Stomach (tissue), 9 donors: ENCODE results near the gene SCO2. TPM values are rescaled to one million over a fixed set of nuclear protein-coding genes. Genes with fewer than 3 reads are reported as not detected.

Experiments used
- DNase-seq, 2 donors: peaks; one replicate each; pipeline versions ENCODE4 v3.0.0 to v3.0.0-alpha.2; 2013 to 2019
- H3K27ac ChIP-seq, 5 donors: fragments of 200-600 bp in 4 of 5; sonication (generic) in 4 of 5; one replicate each; pipeline ENCODE4 v1.5.1; 2013 to 2019; ENCODE audit warnings: mild to moderate bottlenecking in 1 of 5, moderate library complexity in 1 of 5
- H3K27me3 ChIP-seq, 3 donors: fragments of 200-600 bp; sonication (generic); one replicate each; pipeline ENCODE4 v1.5.1; 2017 to 2019; ENCODE audit warnings: mixed run types in 1 of 3
- H3K36me3 ChIP-seq, 4 donors: fragments of 200-600 bp; sonication (generic); 1 replicate in 3 of 4; 2 replicates in 1 of 4; pipeline ENCODE4 v1.5.1; 2016 to 2019
- H3K4me1 ChIP-seq, 4 donors: fragments of 200-600 bp; sonication (generic); one replicate each; pipeline ENCODE4 v1.5.1; 2016 to 2019
- H3K4me3 ChIP-seq, 4 donors: fragments of 200-600 bp; sonication (generic) in 3 of 4; one replicate each; pipeline ENCODE4 v1.5.1; 2016 to 2019; ENCODE audit warnings: mild to moderate bottlenecking in 1 of 4
- H3K9me3 ChIP-seq, 4 donors: fragments of 200-600 bp; sonication (generic); one replicate each; pipeline ENCODE4 v1.5.1; 2016 to 2019
- CTCF ChIP-seq, 7 experiments: fragments of 450-650 bp in 4 of 7; fragments of 200-600 bp in 3 of 7; sonication (generic) in 3 of 7; IDR thresholded peaks; one replicate each; pipeline ENCODE4 v1.5.1; 2016 to 2019; ENCODE audit warnings: antibody characterized with exemption in 7 of 7, control low read depth in 2 of 7, mild to moderate bottlenecking in 1 of 7
- POLR2A ChIP-seq, 4 donors: fragments of 450-650 bp; IDR thresholded peaks; one replicate each; pipeline ENCODE4 v1.6.1; 2016; ENCODE audit warnings: antibody characterized with exemption in 4 of 4, control low read depth in 2 of 4, mild to moderate bottlenecking in 1 of 4, moderate library complexity in 1 of 4
- POLR2AphosphoS5 ChIP-seq, 3 donors: sonication (generic); formaldehyde crosslinking; IDR thresholded peaks; one replicate each; pipeline ENCODE4 v1.6.1; 2016; ENCODE audit warnings: antibody characterized with exemption in 3 of 3
- WGBS, 5 donors: extraction: QIAGEN DNeasy Blood & Tissue Kit in 3 of 5; methylation state at CpG; one replicate each; pipeline versions ENCODE4 v1.1.5 to v1.1.7; 2013 to 2018; 5-methylcytosine and 5-hydroxymethylcytosine counted together
- intact Hi-C: fragments of 100-400 bp; cut with DNase I; formaldehyde crosslinking; loops from one replicate; pipeline ENCODE4 v1.15.1; 2023; ENCODE audit warnings: low total_unique reads
- polyA plus RNA-seq, 3 donors: library from polyadenylated mRNA; stranded (reverse); fragments of 200-250 nt; gene quantifications; one replicate each; pipeline ENCODE4 v1.2.3, GENCODE V29; 2013
- total RNA-seq, 5 donors: library from RNA; depleted of rRNA; stranded (reverse); fragments of >200 nt; gene quantifications; one replicate each; pipeline versions ENCODE4 v1.1.0 to v1.2.3, GENCODE V29; 2014 to 2016
- donor health status: healthy with polysubstance abuse.
- donor health status: Bipolar disorder and iron deficiency.
- donor health status: healthy.

The SCO2 gene
- total and polyA plus RNA-seq, 8 donors, result 0.92 to 7.5 (median 1.9) TPM; not detected in 5

DNA sequence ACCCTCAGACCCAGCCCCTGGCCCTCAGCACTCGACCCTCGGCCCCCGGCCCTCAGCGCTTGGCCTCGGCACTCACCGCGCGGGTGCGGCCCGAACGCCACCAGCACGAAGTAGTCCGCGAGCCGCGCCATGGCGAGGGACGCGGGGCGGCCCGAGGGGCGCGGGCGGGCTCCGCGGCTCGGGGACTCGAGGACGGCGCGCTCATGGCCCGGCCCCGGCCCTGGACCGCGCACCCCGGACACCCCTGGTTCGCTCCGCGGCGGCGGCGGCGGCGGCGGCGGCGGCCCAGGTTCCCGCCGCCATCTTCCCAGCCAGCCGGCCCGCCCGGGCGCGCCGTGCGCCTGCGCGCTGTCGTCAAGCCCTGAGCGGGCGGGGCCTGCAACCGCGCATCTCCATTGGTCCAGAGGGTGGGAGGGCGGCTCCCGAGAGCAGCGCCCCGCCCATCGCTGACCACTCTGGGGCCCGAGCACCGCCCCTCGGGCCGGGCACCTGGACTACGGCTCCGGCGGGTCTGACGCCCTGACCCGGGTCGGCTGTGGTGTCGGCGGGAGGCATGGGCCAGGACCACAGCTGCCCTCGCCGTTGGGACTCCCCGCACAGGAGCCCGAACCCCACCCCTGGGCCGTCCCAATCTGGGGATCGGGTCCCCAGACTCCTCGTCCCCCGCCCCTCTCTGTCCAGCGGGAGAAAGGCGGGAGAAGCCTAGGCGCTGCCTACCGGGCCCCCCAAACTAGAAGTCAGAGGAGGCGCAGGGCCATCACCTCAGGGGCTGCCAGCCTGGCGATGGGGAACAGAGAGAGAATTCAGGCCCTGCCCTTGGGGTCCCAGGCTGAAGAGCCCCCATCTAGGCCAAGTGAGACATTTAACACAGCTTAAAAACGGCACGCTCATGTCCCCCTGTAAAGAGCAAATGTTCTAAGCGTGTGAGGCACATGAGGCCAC is 50.4 kb downstream of the SCO2 start, which contains the start of gene SBF1:
SBF1 (minus strand) TSS at position 326 of the 942 bp plus-strand sequence; CDS start at position 131, 195 bp downstream.
- peak within 1 kb of the TSS; percentile 81 to 93 (median 87) for H3K27ac ChIP-seq
- WGBS, 5 donors, result 1 to 4% (median 2%) methylated on average over 32 to 97 of the region's 97 CpGs
- peaks cover 0 to 15% (median 0%) of the 10 kb centered on the region in 3 donors for H3K27me3 ChIP-seq
- DNase-seq, result peak; percentile 96 to 98
- intact Hi-C loops, result no loop called here
- peaks cover 44 to 52% (median 50%) of the 10 kb centered on the region in 4 donors for H3K4me1 ChIP-seq
- no peaks in the 10 kb centered on the region for H3K36me3 ChIP-seq
- TF ChIP-seq POLR2A (IDR thresholded peaks at IDR 0.05) (no peak), POLR2AphosphoS5 (IDR thresholded peaks at IDR 0.05) (peak; percentile 26 to 72 (median 42))
- H3K9me3 ChIP-seq, result no peaks in the 10 kb centered on the region
- peak within 1 kb of the TSS; percentile 83 to 99 (median 98) for H3K4me3 ChIP-seq

DNA sequence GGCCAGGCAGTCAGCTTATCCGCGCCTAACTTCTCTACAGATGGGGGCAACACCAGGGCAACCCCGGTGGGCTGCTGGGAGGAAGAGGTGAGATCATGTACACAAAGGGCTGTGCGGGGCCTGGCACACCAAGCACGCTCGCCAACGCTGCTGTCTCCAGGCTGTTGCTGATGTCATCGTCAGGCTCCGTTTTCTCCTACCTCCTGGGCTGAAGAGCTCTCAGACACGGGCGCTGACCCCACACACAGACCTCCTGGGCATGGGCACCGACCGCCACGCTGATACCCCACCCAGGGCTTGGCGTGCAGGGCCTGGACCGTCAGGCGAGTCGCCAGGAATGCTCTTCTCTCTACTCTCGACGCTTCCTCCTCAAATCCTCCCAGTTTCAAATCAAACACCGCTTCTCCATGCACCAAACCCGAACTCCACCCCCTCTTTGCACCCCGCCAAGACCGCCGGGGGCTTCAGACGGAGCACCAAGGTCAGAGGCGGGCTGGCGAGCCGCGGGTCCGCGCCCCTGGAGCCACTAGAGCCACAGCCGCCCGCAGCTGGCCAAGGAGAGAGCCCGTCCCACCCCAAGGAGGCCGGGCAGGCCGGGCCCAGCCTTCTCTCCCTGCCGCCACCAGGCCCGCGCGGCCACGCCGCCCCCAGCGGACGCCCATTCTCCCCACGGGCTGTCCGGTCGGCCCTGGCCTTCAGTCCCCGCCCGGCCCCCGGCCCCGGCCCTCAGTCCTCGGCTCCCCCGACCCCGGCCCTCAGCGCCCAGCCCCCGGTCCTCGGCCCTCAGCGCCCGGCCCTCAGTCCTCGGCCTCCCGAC is 51.3 kb downstream of the SCO2 start:
- TF ChIP-seq CTCF (IDR thresholded peaks at IDR 0.05), result no peak
- TF ChIP-seq POLR2AphosphoS5 (IDR thresholded peaks at IDR 0.05), result no peak
- H3K36me3 ChIP-seq, result no peaks in the 10 kb centered on the region
- DNase-seq, result peak; percentile 49 to 75
- H3K4me1 ChIP-seq, result peaks cover 54 to 62% (median 59%) of the 10 kb centered on the region in 4 donors
- H3K4me3 ChIP-seq, result peak overlapping the region; percentile 83 to 99 (median 98)
- H3K9me3 ChIP-seq, result no peaks in the 10 kb centered on the region
- WGBS, 5 donors, result 2 to 3% (median 2%) methylated on average over 34 to 62 of the region's 62 CpGs
- H3K27me3 ChIP-seq, result peaks cover 0 to 6% (median 0%) of the 10 kb centered on the region in 3 donors
- intact Hi-C loops, result no loop called here
- peak overlapping the region; percentile 80 to 93 (median 87) for H3K27ac ChIP-seq

Other genes with a start within 250 kb of the SCO2 start
- gene PLXNB2, start 218.0 kb downstream of the SCO2 start, total RNA-seq, result 100 to 1,000 TPM; 105 to 648 (median 400) TPM
- gene PLXNB2, start 218.0 kb downstream of the SCO2 start, polyA plus RNA-seq, result 100 to 1,000 TPM in 2 of 3 donors, 10 to 100 TPM in 1; 50.3 to 197 (median 147) TPM
- gene DENND6B, start 198.6 kb downstream of the SCO2 start, total RNA-seq, result 10 to 100 TPM in 2 of 5 donors, 1 to 10 TPM in 3; 2.2 to 13.4 (median 2.5) TPM
- 1 to 10 TPM; 2.0 to 7.6 (median 5.5) TPM for gene DENND6B, start 198.6 kb downstream of the SCO2 start, polyA plus RNA-seq
- gene PPP6R2, start 182.3 kb downstream of the SCO2 start, total RNA-seq, result 100 to 1,000 TPM in 3 of 5 donors, 10 to 100 TPM in 2; 54.9 to 243 (median 151) TPM
- 10 to 100 TPM; 24.4 to 36.5 (median 28.7) TPM for gene PPP6R2, start 182.3 kb downstream of the SCO2 start, polyA plus RNA-seq
- gene SBF1, start 50.6 kb downstream of the SCO2 start, total RNA-seq, result 100 to 1,000 TPM in 1 of 5 donors, 10 to 100 TPM in 4; 34.9 to 122 (median 65.2) TPM
- 10 to 100 TPM in 2 of 3 donors, 1 to 10 TPM in 1; 9.6 to 42.3 (median 25.0) TPM for gene SBF1, start 50.6 kb downstream of the SCO2 start, polyA plus RNA-seq
- gene ADM2, start 44.1 kb downstream of the SCO2 start, total RNA-seq, result 1 to 10 TPM in 1 of 5 donors, under 1 TPM in 1, not detected in 3; 0.37 to 1.3 TPM
- gene ADM2, start 44.1 kb downstream of the SCO2 start, polyA plus RNA-seq, result 1 to 10 TPM; 1.5 to 3.7 (median 1.6) TPM
- not detected for gene MIOX, start 38.7 kb downstream of the SCO2 start, total RNA-seq
- under 1 TPM in 1 of 3 donors, not detected in 2; 0.40 TPM for gene MIOX, start 38.7 kb downstream of the SCO2 start, polyA plus RNA-seq
- gene LMF2, start 17.9 kb downstream of the SCO2 start, total RNA-seq, result 100 to 1,000 TPM in 1 of 5 donors, 10 to 100 TPM in 4; 11.9 to 212 (median 58.5) TPM
- gene LMF2, start 17.9 kb downstream of the SCO2 start, polyA plus RNA-seq, result 10 to 100 TPM; 13.1 to 73.4 (median 25.6) TPM
- 10 to 100 TPM; 12.9 to 34.8 (median 23.2) TPM for gene NCAPH2, start 17.4 kb downstream of the SCO2 start, total RNA-seq
- 10 to 100 TPM; 34.5 to 47.9 (median 38.4) TPM for gene NCAPH2, start 17.4 kb downstream of the SCO2 start, polyA plus RNA-seq
- gene TYMP, start 4.4 kb upstream of the SCO2 start, total RNA-seq, result 100 to 1,000 TPM in 2 of 5 donors, 10 to 100 TPM in 3; 14.3 to 146 (median 78.8) TPM
- gene TYMP, start 4.4 kb upstream of the SCO2 start, polyA plus RNA-seq, result 100 to 1,000 TPM in 1 of 3 donors, 10 to 100 TPM in 2; 46.3 to 162 (median 61.6) TPM
- not detected for gene KLHDC7B, start 20.3 kb upstream of the SCO2 start, total RNA-seq
- gene KLHDC7B, start 20.3 kb upstream of the SCO2 start, polyA plus RNA-seq, result under 1 TPM in 2 of 3 donors, not detected in 1; 0.25 to 0.46 TPM
- not detected for gene SYCE3, start 37.3 kb upstream of the SCO2 start, total RNA-seq
- gene SYCE3, start 37.3 kb upstream of the SCO2 start, polyA plus RNA-seq, result 1 to 10 TPM in 1 of 3 donors, under 1 TPM in 1, not detected in 1; 0.80 to 1.9 TPM
- gene CPT1B, start 52.8 kb upstream of the SCO2 start, total RNA-seq, result 100 to 1,000 TPM in 2 of 5 donors, 10 to 100 TPM in 1, 1 to 10 TPM in 2; 6.6 to 164 (median 54.5) TPM
- 10 to 100 TPM in 2 of 3 donors, 1 to 10 TPM in 1; 9.8 to 31.8 (median 10.1) TPM for gene CPT1B, start 52.8 kb upstream of the SCO2 start, polyA plus RNA-seq
- gene CHKB, start 57.3 kb upstream of the SCO2 start, total RNA-seq, result 100 to 1,000 TPM in 2 of 5 donors, 10 to 100 TPM in 3; 31.9 to 283 (median 81.2) TPM
- 100 to 1,000 TPM; 107 to 152 (median 129) TPM for gene CHKB, start 57.3 kb upstream of the SCO2 start, polyA plus RNA-seq
- gene MAPK8IP2, start 75.2 kb upstream of the SCO2 start, total RNA-seq, result 1 to 10 TPM in 2 of 5 donors, under 1 TPM in 3; 0.43 to 5.8 (median 0.89) TPM
- 1 to 10 TPM in 1 of 3 donors, under 1 TPM in 2; 0.61 to 1.6 (median 0.81) TPM for gene MAPK8IP2, start 75.2 kb upstream of the SCO2 start, polyA plus RNA-seq
- gene ARSA, start 102.6 kb upstream of the SCO2 start, total RNA-seq, result 10 to 100 TPM in 4 of 5 donors, 1 to 10 TPM in 1; 7.7 to 88.1 (median 46.8) TPM
- gene ARSA, start 102.6 kb upstream of the SCO2 start, polyA plus RNA-seq, result 10 to 100 TPM; 27.0 to 45.7 (median 41.2) TPM
- gene SHANK3, start 147.2 kb upstream of the SCO2 start, total RNA-seq, result 10 to 100 TPM in 2 of 5 donors, 1 to 10 TPM in 3; 2.5 to 31.2 (median 7.6) TPM
- gene SHANK3, start 147.2 kb upstream of the SCO2 start, polyA plus RNA-seq, result 1 to 10 TPM; 3.2 to 5.4 (median 3.4) TPM
- under 1 TPM in 1 of 5 donors, not detected in 4; 0.37 TPM for gene ACR, start 212.6 kb upstream of the SCO2 start, total RNA-seq
- under 1 TPM in 2 of 3 donors, not detected in 1; 0.19 to 0.23 TPM for gene ACR, start 212.6 kb upstream of the SCO2 start, polyA plus RNA-seq